Suprapubic skin (tissue), 3 donors: Measurements from ENCODE around the gene PHKB.

ENCODE experiments used
- CTCF ChIP-seq, 2 donors: fragments of 200-600 bp in 1 of 2; fragments of 450-650 bp in 1 of 2; sonication (generic) in 1 of 2; IDR thresholded peaks; one replicate each; pipeline ENCODE4 v1.5.1; 2016 to 2019; ENCODE audit warnings: antibody characterized with exemption in 2 of 2, mild to moderate bottlenecking in 1 of 2, moderate library complexity in 1 of 2
- POLR2AphosphoS5 ChIP-seq, 3 donors: sonication (generic); formaldehyde crosslinking; IDR thresholded peaks; one replicate each; pipeline ENCODE4 v1.6.1; 2017; ENCODE audit warnings: antibody characterized with exemption in 3 of 3

- TF ChIP-seq CTCF (IDR thresholded peaks at IDR 0.05) (no peak), POLR2AphosphoS5 (IDR thresholded peaks at IDR 0.05) (no peak)
Observed at GRCh38 chr16:47611042-47611441, 149.9 kb downstream of the PHKB start.
